HG03575 (cell line): ENCODE data around the gene EFEMP2.
"Not testable (repeated sequence)": the region's sequence is repeated elsewhere in the genome, so short reads cannot be mapped to it uniquely, and the experiment has no call there.

ENCODE experiments used
- ATAC-seq: cut with Tn5 transposase; IDR thresholded peaks from one replicate; pipeline ENCODE4 v1.9.1; 2021; ENCODE audit not compliant: unreplicated experiment, insufficient number of reproducible peaks, low FRiP score; ENCODE audit errors: extremely low read depth

The EFEMP2 gene

GRCh38 chr11:65848693-65849092 lies 23.9 kb downstream of the EFEMP2 start:
- not testable (repeated sequence) for ATAC-seq

DNA sequence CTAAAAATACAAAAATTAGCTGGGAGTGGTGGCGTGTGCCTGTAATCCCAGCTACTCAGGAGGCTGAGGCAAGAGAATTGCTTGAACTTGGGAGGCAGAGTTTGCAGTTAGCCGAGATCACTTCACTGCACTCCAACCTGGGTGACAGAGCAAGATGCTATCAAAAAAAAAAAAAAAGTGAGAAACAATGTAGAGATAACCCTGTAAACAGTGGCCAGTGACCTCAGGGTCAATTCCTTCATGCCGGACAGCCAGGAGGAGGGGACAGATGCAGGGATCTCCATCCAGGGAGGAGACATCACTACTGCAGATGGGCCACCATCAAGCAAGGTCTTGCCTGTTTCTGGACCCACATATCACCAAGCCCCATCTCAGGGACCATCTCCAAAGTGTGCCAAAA lies 24.9 kb downstream of the EFEMP2 start:
- ATAC-seq: no peak

GRCh38 chr11:65844231-65844872 lies 28.2 kb downstream of the EFEMP2 start:
- no peak for ATAC-seq

DNA sequence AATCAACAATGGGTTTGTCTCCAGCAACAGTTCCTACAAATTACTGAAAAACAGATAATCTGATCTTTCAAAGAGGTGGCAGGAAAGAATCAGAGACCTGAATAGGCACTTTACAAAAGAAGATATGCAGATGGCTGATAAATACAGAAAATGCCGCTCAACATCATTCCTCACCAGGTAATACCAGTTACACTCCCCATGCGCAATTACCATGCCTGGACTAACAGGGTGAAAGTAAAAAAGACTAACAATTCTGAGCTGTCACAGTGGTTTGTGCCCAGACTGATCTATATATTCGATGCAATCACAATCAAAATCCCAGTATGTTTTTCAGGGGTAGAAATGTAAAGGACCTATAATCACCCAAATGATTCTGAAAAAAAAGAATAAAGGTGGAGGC lies 28.8 kb downstream of the EFEMP2 start:
- ATAC-seq: no peak

DNA sequence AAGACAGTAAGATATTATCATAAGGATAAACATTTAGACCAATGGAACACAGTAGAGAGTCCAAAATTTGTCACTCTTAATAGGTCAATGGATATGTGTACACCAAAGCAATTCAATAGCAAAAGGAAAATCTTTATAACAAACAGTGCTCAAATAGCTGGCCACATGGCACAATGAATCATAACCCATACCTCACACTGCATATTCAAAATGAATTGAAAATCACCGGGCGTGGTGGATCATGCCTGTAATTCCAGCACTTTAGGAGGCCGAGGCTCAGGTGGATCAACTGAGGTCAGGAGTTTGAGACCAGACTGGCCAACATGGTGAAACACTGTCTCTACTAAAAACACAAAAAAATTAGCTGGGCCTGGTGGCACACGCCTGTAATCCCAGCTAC lies 30.5 kb downstream of the EFEMP2 start:
- ATAC-seq: no peak

DNA sequence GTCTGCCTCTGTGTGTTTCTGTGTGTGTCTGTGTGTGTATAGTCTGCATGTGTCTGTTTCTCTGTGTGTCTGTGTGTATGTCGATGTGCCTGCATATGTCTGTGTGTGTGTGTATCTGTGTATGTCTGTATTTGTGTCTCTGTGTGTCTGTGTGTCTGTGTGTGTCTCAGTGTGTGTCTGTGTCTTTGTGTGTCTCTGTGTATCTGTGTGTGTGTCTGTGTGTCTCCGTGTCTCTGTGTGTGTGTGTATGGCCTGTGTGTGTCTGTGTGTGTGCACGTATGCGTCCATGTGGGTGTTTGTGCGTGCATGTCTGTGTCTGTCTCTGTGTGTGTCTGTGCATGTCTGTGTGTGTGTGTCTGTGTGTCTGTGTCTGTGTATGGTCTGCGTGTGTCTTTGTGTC lies 38.4 kb downstream of the EFEMP2 start:
- ATAC-seq: no peak

GRCh38 chr11:65833297-65834030 lies 39.1 kb downstream of the EFEMP2 start, which contains the start of gene SNX32:
TSS of gene SNX32 (plus strand) at chr11:65833963. CDS start at chr11:65834066, 103 bp downstream.
- ATAC-seq: no peak

GRCh38 chr11:65832231-65832630 lies 40.4 kb downstream of the EFEMP2 start:
- not testable (repeated sequence) for ATAC-seq

- ATAC-seq: no peak
Measured at GRCh38 chr11:65829459-65829858, 43.1 kb downstream of the EFEMP2 start.

DNA sequence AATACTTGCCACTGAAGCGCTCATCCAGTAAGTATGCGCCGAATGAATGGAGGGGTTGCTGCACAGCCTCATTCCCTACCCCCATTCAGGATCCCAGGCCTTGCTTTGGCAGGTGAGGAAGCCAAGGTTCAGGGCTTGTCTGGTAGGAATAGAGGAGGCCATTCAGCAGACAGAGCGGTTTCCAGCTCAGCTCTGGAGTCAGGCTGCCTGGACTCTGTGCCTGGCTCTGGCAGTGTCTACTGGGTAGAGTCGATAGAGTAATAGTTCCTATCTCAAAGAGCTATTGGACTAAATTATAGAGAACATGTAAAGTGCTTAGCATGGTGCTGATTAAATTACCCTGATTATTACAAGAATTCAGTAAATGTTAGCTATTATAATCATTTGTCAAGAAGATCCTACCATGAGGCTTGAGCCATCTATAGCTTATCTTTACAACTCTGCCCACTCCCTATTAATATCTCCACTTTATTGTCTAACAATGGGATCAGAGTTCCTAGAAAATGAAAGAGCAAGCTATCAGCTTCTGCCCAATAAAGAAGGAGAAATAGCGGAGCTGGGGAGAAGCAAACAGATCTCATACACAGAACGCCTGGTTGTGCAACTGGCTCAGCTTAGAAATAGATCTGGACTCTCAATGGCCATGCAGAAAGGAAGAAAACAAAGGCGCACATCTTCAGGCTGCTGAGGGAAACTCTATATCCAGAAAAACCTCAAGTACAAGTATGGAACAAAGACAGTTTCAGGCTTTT lies 45.4 kb downstream of the EFEMP2 start:
- ATAC-seq: no peak

DNA sequence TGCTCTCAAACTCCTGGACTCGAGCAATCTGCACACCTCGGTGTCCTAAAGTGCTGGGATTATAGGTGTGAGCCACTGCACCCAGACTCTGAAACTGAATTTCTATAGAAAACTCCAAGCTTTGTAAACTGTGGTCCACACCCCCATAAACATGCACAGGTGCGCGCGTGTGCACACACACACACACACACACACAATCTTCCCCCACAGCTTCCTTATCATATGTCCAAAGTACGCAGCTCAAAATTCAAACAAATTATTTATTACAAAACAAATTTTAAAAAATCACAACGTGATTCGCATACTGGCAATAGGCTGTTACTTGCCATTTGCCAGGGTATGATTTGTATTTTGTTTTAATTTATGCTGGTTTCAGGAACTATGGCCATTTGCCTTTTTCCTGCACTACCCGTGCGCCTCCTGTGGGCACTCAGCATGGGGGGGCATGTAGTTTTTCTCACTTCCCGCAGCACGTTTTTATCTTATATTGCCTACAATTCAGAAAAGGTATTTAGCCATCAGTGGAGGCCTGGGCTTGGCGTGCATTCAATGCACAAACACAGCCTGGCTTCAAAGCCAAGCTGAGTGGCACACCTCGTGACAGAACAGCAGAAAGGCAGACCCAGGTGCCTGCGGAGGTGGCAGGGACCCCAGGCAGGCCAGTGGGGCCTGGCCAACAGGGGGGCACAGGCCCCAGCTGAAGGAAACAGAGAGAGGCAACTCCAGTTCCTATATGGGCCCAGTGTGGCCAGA lies 49.6 kb downstream of the EFEMP2 start:
- no peak for ATAC-seq

- no peak for ATAC-seq
Measured at GRCh38 chr11:65821107-65821506, 51.5 kb downstream of the EFEMP2 start.

DNA sequence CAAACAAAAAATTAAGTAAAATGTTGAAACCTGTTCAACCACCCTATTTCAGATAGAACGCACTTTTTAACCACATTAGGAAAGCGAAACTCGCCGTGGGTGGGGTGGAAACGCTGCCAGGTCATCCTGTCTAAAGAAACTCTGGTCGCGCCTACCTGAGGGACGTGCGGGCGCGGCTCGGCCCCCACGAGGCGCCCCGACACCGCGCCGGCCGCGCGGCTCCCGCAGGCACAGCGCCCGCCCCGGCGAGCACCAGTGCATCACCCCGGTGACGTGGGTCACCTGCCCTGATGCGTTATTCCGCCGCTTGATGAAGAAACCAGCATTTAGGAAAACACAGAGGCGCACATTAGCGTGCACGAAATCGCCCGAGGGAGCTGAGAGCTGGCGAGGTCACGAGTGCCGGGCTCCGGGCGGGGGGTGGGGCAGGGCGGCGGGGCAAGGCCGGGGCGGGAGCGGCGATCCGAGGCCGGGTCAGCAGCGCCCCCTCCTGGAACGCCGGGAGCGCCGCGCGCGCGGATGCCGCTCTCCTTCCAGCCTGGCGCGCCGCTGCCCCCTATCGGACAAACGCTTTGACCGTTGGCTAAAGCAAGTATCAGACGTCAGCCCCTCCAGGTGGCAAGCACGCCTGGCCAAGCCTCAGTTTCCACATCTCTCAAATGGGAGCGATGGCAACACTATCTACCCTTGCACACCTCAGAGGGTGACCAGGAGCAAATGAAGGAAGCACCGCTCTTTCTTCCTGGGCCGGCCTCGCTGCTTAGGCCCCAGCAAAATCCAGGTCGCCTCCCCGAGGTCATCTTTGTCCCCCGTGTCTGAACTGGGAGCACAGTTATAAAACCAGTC lies 54.5 kb downstream of the EFEMP2 start:
- ATAC-seq: no peak

DNA sequence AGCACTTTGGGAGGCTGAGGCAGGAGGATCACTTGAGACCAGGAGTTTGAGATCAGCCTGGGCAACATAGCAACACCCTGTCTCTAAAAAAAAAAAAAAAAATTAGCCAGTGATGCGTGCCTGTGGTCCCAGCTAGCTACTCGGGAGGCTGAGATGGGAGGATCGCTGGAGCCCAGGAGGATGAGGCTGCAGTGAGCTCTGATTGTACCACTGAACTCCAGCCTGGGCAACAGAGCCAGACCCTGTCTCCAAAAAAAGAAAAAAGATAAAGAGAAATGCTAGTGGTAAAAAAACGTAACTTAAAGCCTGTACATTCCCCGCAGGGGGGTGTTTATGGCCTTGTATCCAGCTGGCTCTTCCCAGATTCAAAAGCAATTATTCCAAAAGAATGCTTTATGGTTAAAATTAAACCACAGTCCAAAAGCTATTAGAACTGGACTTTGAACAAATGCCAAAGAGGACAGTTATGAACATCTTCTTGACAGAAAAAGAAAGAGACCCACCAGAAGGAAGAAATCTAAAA lies 55.2 kb downstream of the EFEMP2 start:
- ATAC-seq: no peak

DNA sequence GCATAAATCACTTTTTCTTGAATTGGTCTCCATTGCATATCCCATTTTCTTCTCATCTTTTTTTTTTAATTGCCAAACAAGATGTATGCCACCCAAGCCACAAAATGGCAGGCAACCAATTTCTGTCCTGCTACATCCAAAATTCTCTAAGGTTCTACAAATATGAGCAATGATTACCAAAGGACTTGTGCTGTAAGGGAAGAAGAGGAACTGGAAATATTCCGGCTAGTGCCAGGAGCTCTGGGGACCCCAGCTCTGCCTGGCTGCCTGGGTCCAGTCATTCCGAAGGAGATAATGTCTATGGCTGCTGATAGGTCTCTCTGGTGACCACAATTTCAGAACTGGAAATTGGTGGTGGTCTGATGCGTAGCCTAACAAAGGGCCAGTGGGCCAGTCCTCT lies 55.9 kb downstream of the EFEMP2 start:
- no peak for ATAC-seq
